DMS53 treated with DMSO at 0.1 percent for 48 hours (cell line): Measurements from ENCODE around the gene NPC2.
"Not testable (repeated sequence)": the region's sequence is repeated elsewhere in the genome, so short reads cannot be mapped to it uniquely, and the experiment has no call there.

Source experiments
- DNase-seq: peaks from one replicate; lab custom pipeline; 2025; ENCODE audit not compliant: unreplicated experiment; lab: John Stamatoyannopoulos, UW

The NPC2 gene

DNA sequence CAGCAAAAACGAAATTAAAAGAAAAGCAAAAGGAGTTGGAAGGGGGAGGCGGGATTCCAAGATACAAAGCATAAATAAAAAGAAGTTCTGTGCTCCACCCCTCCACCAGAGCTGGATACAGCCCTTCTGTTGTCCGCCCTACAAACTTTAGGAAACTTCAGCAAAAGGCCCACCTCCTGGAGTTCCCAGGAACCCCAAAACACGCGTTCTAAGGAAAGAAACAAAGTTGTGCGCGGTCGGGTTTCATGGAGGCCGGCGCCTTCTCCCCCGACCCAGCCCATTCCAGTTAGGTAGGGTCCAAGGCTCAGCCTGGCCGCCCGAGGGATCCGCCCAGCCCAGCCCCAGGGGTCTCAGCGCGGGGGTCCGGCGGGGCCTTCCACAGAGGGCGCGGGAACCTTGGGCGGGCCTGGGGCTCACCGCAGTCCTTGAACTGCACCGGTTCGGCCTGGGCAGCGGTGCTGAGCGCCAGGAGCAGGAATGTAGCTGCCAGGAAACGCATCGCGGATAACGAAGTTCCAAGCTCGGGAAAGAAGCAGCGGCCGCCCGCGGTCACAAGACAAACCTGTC, at the start of gene NPC2:
Gene NPC2 (minus strand): TSS at position 530 of the 567 bp plus-strand sequence. CDS start 31 bp downstream, at position 499.
- DNase-seq = no peak

- DNase-seq = no peak
These were observed 49.1 kb upstream of the NPC2 start for GRCh38 chr14:74542056-74542685.

- no peak for DNase-seq
These were observed 48.1 kb upstream of the NPC2 start for GRCh38 chr14:74541225-74541624.

DNA sequence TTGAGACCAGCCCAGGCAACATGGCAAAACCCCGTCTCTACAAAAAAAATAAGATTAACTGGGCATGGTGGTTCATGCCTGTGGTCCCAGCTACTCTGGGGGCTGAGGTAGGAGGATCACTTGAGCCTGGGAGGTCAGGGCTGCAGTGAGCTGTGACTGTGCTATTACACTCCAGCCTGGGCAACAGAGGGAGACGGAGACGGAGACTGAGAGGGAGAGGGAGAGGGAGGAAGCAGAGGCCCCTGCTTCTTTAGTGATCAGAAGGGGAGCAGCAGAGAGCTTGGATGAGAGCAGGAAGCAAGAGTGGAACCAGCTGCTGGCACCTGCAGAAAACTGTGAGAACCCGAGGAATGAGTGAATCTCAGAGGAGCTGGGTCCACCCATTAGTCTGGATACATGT, 46.4 kb upstream of the NPC2 start:
- DNase-seq = no peak

- DNase-seq = no peak
These were observed 45.6 kb upstream of the NPC2 start for GRCh38 chr14:74538411-74539391.

GRCh38 chr14:74536336-74536735, 43.2 kb upstream of the NPC2 start:
- DNase-seq = not testable (repeated sequence)

DNA sequence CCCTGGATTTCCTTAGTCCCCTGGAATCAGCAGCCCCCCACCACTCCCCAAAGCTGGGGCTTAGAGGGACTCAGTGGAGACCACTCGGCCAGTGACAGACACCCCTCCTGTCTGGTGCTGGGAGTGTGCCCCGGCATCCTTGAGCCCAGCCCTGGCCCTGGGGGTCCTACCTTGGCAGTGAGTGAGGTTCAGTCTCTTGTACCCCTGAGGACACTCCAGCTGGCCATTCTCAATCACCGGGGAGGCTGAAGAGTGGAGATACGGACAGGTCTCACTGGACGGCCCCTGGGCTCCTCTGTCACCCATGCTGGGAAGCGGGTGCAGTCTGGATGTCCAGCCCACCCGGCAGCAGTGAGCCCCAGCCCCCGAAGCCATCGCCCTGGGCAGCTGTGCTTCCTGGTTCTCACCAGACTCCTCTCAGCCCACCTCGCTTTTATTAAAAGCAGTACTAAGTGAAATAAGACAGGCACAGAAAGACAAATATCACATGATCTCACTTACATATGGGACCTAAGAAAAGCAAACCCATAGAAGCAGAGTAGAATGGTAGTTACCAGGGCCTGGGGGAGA, 42.7 kb upstream of the NPC2 start:
- no peak for DNase-seq

- no peak for DNase-seq
These were observed 40.5 kb upstream of the NPC2 start for GRCh38 chr14:74533576-74533975.

GRCh38 chr14:74532246-74532645, 39.1 kb upstream of the NPC2 start:
- no peak for DNase-seq

DNA sequence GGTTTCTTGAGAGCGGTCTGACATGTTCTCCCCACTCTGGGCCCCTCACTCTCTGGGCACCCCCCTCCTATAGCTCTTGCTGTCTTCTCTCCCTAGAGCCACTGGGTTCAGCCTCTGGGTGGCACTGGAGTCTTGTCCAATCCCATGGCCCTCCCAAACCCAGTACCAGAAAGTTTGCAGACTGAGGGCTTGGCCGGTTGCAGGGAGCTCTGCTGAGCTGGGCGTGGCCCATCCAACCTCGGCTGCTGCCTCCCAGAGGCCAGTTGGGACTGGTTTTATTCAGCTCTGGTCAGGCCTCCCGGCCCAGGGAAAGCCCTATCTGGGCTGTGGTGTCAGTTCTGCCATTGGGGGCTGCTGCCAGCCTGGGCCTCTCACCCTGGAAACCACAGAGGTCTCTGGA, 38.4 kb upstream of the NPC2 start:
- DNase-seq = no peak

- DNase-seq = no peak
These were observed 37.9 kb upstream of the NPC2 start for GRCh38 chr14:74531006-74531405.

- no peak for DNase-seq
These were observed 35.8 kb upstream of the NPC2 start for GRCh38 chr14:74528886-74529285.

- no peak for DNase-seq
These were observed 35.3 kb upstream of the NPC2 start for GRCh38 chr14:74528406-74528805.

- no peak for DNase-seq
These were observed 34.7 kb upstream of the NPC2 start for GRCh38 chr14:74527736-74528280.

DNA sequence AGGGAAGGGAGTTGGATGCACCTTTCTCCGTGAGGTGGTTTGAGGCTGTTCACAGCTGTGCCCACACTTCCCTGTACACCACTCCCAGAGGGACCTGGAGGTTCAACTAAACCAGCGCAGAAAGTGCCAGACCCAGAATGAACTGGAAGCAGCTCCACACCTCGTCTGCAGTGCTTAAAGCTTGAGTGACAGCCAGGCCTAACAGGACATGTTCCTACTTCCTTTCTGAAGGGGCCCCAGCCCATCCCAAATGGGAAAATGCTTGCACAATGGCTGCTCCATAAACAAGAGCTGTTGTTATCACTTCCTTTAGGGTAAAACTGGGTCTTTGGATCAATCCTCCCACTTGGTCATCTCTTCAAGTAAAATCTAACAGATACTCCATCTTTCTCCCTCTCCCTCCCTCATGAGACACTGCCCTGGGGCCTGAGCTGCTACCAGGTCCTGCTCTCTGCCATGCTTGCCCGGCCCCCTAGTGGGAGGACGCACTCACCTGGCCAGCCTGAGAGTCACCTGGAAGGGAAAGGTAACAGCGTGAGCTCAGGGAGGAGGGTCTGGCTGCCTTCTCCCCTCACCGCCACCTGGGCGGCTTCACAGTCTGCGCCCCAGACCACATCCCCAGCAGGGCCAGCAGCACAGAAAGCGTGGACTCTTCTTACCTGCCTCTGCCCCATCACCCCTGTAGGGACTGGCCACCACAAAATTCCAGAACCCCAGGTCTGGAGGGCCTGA, 33.9 kb upstream of the NPC2 start:
- DNase-seq = no peak

GRCh38 chr14:74525361-74525851, 32.3 kb upstream of the NPC2 start:
- DNase-seq = no peak

- no peak for DNase-seq
These were observed 31.7 kb upstream of the NPC2 start for GRCh38 chr14:74524812-74525135.

DNA sequence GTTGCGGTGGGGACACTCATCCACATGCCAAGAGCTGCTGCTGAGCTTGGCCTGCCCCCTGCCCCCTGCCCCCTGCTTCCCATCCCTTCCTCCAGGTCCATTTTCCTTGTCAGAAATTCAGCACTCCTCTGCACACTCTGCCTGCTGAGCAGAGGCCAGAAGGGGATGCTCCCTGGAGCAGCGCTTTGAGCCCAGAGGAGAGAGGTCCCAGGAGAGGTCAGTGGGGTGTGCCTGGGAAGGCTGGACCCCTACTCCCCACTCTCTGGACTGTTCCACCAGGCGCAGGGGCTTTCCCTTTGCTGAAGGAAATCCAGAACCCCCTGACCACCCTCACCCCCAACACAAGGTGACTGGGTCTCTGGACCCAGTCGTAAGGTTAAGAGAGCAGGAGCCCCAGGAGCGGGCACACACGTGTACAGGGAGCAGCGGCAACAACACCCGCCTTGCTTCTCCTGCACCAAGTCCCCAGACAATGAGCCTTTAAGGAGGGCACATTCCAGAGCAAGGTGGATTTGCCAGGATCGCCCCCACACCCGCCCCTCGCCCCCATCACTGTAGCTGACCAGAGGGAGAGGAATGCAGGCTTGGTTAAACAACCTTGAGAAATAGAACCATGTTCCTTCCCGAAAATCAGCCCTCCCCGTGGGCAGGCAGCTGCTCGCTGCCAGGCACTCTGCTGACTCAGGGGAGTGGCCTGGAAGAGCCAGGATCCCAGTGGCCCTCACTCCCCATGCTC, 31.1 kb upstream of the NPC2 start:
- no peak for DNase-seq

DNA sequence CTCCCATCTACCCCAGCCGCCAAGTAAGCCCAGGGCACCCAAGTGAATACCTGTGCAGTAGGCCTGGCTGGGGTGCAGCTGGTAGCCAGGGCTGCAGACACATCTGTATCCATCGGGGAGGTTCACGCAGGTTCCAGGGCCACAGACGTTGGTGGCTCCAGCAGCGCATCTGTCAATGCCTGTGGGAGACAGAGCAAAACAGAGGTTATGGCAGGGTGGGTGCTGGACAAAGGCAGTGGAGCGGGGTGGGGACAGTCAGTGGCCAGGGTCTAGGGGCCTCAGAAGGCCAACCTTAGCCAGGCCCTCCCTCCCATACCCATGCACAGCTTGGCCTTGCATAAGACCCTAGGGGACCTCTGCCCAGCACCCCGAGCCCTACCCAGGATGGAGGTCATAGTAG, 29.6 kb upstream of the NPC2 start:
- no peak for DNase-seq

DNA sequence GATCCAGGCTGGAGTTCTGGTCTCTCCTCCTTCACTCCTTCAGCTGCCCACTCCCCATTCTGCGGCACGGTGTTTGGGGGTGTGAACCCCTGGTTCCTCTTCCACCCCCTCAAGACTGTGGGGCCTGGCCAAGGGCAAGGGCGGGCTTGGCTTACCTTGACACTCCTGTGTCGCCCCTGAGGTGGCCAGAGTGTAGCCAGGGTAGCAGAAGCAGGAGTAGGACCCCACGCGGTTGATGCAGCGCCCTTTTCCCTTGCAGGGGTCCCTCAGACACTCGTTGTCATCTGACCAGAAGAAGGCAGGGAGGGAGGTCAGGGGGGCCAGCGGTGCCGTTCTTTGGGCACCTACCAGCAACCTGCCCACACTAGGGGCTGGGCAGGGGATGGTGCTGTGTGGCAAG, 28.7 kb upstream of the NPC2 start:
- no peak for DNase-seq
